NCI-H2171 (cell line): ENCODE data around the gene SH2B3.

Source experiments
- DNase-seq: peaks from one replicate; lab custom pipeline; 2025; lab: John Stamatoyannopoulos, UW

Gene SH2B3

GRCh38 chr12:111428081-111428727, 22.5 kb downstream of the SH2B3 start:
- DNase-seq = no peak

GRCh38 chr12:111428728-111429175, 23.0 kb downstream of the SH2B3 start:
- DNase-seq = no peak

- DNase-seq = no peak
Measured at GRCh38 chr12:111429828-111430432, 24.2 kb downstream of the SH2B3 start.

GRCh38 chr12:111430433-111431353, 25.0 kb downstream of the SH2B3 start:
- no peak for DNase-seq

- no peak for DNase-seq
Measured at GRCh38 chr12:111431772-111432171, 26.0 kb downstream of the SH2B3 start.

GRCh38 chr12:111434049-111434448, 28.3 kb downstream of the SH2B3 start:
- DNase-seq = no peak

- DNase-seq = no peak
Measured at GRCh38 chr12:111434680-111435338, 29.1 kb downstream of the SH2B3 start.

GRCh38 chr12:111435661-111436201, 30.0 kb downstream of the SH2B3 start:
- DNase-seq = no peak

- DNase-seq = no peak
Measured at GRCh38 chr12:111436266-111436665, 30.5 kb downstream of the SH2B3 start.

GRCh38 chr12:111436811-111437210, 31.1 kb downstream of the SH2B3 start:
- no peak for DNase-seq

GRCh38 chr12:111437816-111438454, 32.2 kb downstream of the SH2B3 start:
- DNase-seq = no peak

- DNase-seq = peak; percentile 36
Measured at GRCh38 chr12:111438481-111438880, 32.8 kb downstream of the SH2B3 start.

- peak; percentile 51 for DNase-seq
Measured at GRCh38 chr12:111439657-111440151, 34.0 kb downstream of the SH2B3 start.

GRCh38 chr12:111440152-111440551, 34.4 kb downstream of the SH2B3 start:
- DNase-seq = peak; percentile 23

GRCh38 chr12:111440631-111441030, 34.9 kb downstream of the SH2B3 start:
- DNase-seq = no peak

- no peak for DNase-seq
Measured at GRCh38 chr12:111441107-111441928, 35.6 kb downstream of the SH2B3 start.

GRCh38 chr12:111442301-111443045, 36.8 kb downstream of the SH2B3 start:
- no peak for DNase-seq

- no peak for DNase-seq
Measured at GRCh38 chr12:111443086-111443485, 37.4 kb downstream of the SH2B3 start.

GRCh38 chr12:111443586-111443985, 37.9 kb downstream of the SH2B3 start:
- no peak for DNase-seq
